Mucosa of stomach (tissue), 1 donor: ENCODE data around the gene HNF1B.
"Not testable (repeated sequence)": the region's sequence is repeated elsewhere in the genome, so short reads cannot be mapped to it uniquely, and the experiment has no call there.

Experiments
- H3K27me3 ChIP-seq: one replicate; pipeline ENCODE4 v1.7.0; 2013; ENCODE audit warnings: mild to moderate bottlenecking, low read length; ENCODE audit not compliant: control insufficient read depth, insufficient read depth
- H3K36me3 ChIP-seq: one replicate; pipeline ENCODE4 v1.7.0; 2013; ENCODE audit warnings: low read length; ENCODE audit not compliant: control insufficient read depth, insufficient read depth
- H3K4me1 ChIP-seq: one replicate; pipeline ENCODE4 v1.7.0; 2013; ENCODE audit warnings: mild to moderate bottlenecking, low read length; ENCODE audit not compliant: control insufficient read depth, insufficient read depth
- H3K4me3 ChIP-seq: one replicate; pipeline ENCODE4 v1.7.0; 2013; ENCODE audit warnings: low read length
- H3K9ac ChIP-seq: one replicate; pipeline ENCODE4 v1.7.0; 2013; ENCODE audit warnings: mild to moderate bottlenecking, low read length, moderate library complexity
- H3K9me3 ChIP-seq: one replicate; pipeline ENCODE4 v1.7.0; 2013; ENCODE audit warnings: mild to moderate bottlenecking, low read length, moderate library complexity; ENCODE audit not compliant: control insufficient read depth
- donor health status: Pancreatic carcinoma.

Gene HNF1B

GRCh38 chr17:37694734-37695133 lies 50.1 kb downstream of the HNF1B start:
- H3K9ac ChIP-seq: no peak overlapping the region
- no peaks in the 10 kb centered on the region for H3K9me3 ChIP-seq
- no peaks in the 10 kb centered on the region for H3K27me3 ChIP-seq
- no peak overlapping the region for H3K4me3 ChIP-seq
- no peaks in the 10 kb centered on the region for H3K4me1 ChIP-seq
- peaks cover 4% of the 10 kb centered on the region for H3K36me3 ChIP-seq

- H3K36me3 ChIP-seq: peaks cover 4% of the 10 kb centered on the region
- no peak overlapping the region for H3K9ac ChIP-seq
- no peaks in the 10 kb centered on the region for H3K27me3 ChIP-seq
- H3K4me3 ChIP-seq: no peak overlapping the region
- H3K9me3 ChIP-seq: no peaks in the 10 kb centered on the region
- H3K4me1 ChIP-seq: peaks cover 5% of the 10 kb centered on the region
Measured at GRCh38 chr17:37693328-37693727, 51.5 kb downstream of the HNF1B start.

GRCh38 chr17:37691807-37692206 lies 53.1 kb downstream of the HNF1B start:
- Histone ChIP-seq H3K36me3 (peaks cover 4% of the 10 kb centered on the region), H3K9me3 (no peaks in the 10 kb centered on the region), H3K9ac (no peak overlapping the region), H3K27me3 (no peaks in the 10 kb centered on the region), H3K4me1 (peaks cover 5% of the 10 kb centered on the region), H3K4me3 (no peak overlapping the region)

- no peaks in the 10 kb centered on the region for H3K27me3 ChIP-seq
- no peak overlapping the region for H3K4me3 ChIP-seq
- no peaks in the 10 kb centered on the region for H3K9me3 ChIP-seq
- H3K4me1 ChIP-seq: peaks cover 5% of the 10 kb centered on the region
- no peak overlapping the region for H3K9ac ChIP-seq
- H3K36me3 ChIP-seq: no peaks in the 10 kb centered on the region
Measured at GRCh38 chr17:37689317-37689716, 55.5 kb downstream of the HNF1B start.

GRCh38 chr17:37683454-37683984 lies 61.3 kb downstream of the HNF1B start:
- no peaks in the 10 kb centered on the region for H3K4me1 ChIP-seq
- no peak overlapping the region for H3K4me3 ChIP-seq
- H3K27me3 ChIP-seq: no peaks in the 10 kb centered on the region
- H3K9ac ChIP-seq: no peak overlapping the region
- no peaks in the 10 kb centered on the region for H3K9me3 ChIP-seq
- H3K36me3 ChIP-seq: no peaks in the 10 kb centered on the region

GRCh38 chr17:37682007-37682406 lies 62.9 kb downstream of the HNF1B start:
- no peaks in the 10 kb centered on the region for H3K9me3 ChIP-seq
- no peaks in the 10 kb centered on the region for H3K27me3 ChIP-seq
- no peak overlapping the region for H3K9ac ChIP-seq
- no peak overlapping the region for H3K4me3 ChIP-seq
- H3K4me1 ChIP-seq: no peaks in the 10 kb centered on the region
- H3K36me3 ChIP-seq: no peaks in the 10 kb centered on the region

- H3K4me1 ChIP-seq, H3K4me3 ChIP-seq, H3K9ac ChIP-seq, H3K9me3 ChIP-seq, H3K36me3 ChIP-seq, H3K27me3 ChIP-seq: not testable (repeated sequence)
Measured at GRCh38 chr17:37679995-37680394, 64.9 kb downstream of the HNF1B start.

GRCh38 chr17:37678036-37678435 lies 66.8 kb downstream of the HNF1B start:
- Histone ChIP-seq H3K9ac (no peak overlapping the region), H3K9me3 (no peaks in the 10 kb centered on the region), H3K4me3 (no peak overlapping the region), H3K4me1 (no peaks in the 10 kb centered on the region), H3K27me3 (no peaks in the 10 kb centered on the region), H3K36me3 (no peaks in the 10 kb centered on the region)

- Histone ChIP-seq H3K27me3 (no peaks in the 10 kb centered on the region), H3K4me1 (no peaks in the 10 kb centered on the region), H3K9ac (no peak overlapping the region), H3K4me3 (no peak overlapping the region), H3K9me3 (no peaks in the 10 kb centered on the region), H3K36me3 (no peaks in the 10 kb centered on the region)
Measured at GRCh38 chr17:37677021-37677420, 67.8 kb downstream of the HNF1B start.

GRCh38 chr17:37676115-37676925 lies 68.5 kb downstream of the HNF1B start:
- Histone ChIP-seq H3K27me3 (no peaks in the 10 kb centered on the region), H3K9ac (no peak overlapping the region), H3K9me3 (no peaks in the 10 kb centered on the region), H3K4me1 (no peaks in the 10 kb centered on the region), H3K36me3 (no peaks in the 10 kb centered on the region), H3K4me3 (no peak overlapping the region)

GRCh38 chr17:37674511-37674910 lies 70.3 kb downstream of the HNF1B start:
- Histone ChIP-seq H3K4me3 (no peak overlapping the region), H3K4me1 (no peaks in the 10 kb centered on the region)

GRCh38 chr17:37673386-37673785 lies 71.5 kb downstream of the HNF1B start:
- Histone ChIP-seq H3K9ac (no peak overlapping the region), H3K4me1 (no peaks in the 10 kb centered on the region), H3K4me3 (no peak overlapping the region), H3K9me3 (no peaks in the 10 kb centered on the region), H3K36me3 (no peaks in the 10 kb centered on the region), H3K27me3 (no peaks in the 10 kb centered on the region)

More at GRCh38 chr17:37674511-37674910, 70.3 kb downstream of the HNF1B start:
- Histone ChIP-seq H3K36me3 (no peaks in the 10 kb centered on the region), H3K27me3 (no peaks in the 10 kb centered on the region), H3K9ac (no peak overlapping the region), H3K9me3 (no peaks in the 10 kb centered on the region)
